ENCODE data around the gene PPP1R12B.
"Not testable (repeated sequence)": the region's sequence is repeated elsewhere in the genome, so short reads cannot be mapped to it uniquely, and the experiment has no call there.

PPP1R12B gene

GRCh38 chr1:202374099-202374498 lies 25.6 kb downstream of the PPP1R12B start:
- H4K20me1 ChIP-seq (ENCODE audit: control insufficient read depth, insufficient read depth, low read depth, low read length): no peaks in the 10 kb centered on the region
- no peaks in the 10 kb centered on the region for H3F3A ChIP-seq (ENCODE audit: control insufficient read depth, insufficient read depth)
- no peaks in the 10 kb centered on the region for H3K4me1 ChIP-seq (ENCODE audit: control insufficient read depth, low read length)
- H3K36me3 ChIP-seq (ENCODE audit: control insufficient read depth, low read length): no peaks in the 10 kb centered on the region
- no peak overlapping the region for H3K4me2 ChIP-seq (ENCODE audit: low read length)
- H3K4me3 ChIP-seq (ENCODE audit: low read length): no peak overlapping the region
- TF ChIP-seq EZH2phosphoT487 (IDR thresholded peaks at IDR 0.05; ENCODE audit: borderline replicate concordance, low read length) (no peak), CTCF (IDR thresholded peaks at IDR 0.05; ENCODE audit: low read depth, low read length, poor library complexity, severe bottlenecking) (no peak)
- no peaks in the 10 kb centered on the region for H3K27me3 ChIP-seq (ENCODE audit: control insufficient read depth, low read length)
- no peak overlapping the region for H3K27ac ChIP-seq (ENCODE audit: low read depth, low read length)
- no peaks in the 10 kb centered on the region for H3K9me2 ChIP-seq (replicated peaks; ENCODE audit: control insufficient read depth, low read length)
- H3K9me3 ChIP-seq (ENCODE audit: control insufficient read depth, insufficient read depth, low read length): no peaks in the 10 kb centered on the region
- H3K79me2 ChIP-seq (ENCODE audit: control insufficient read depth, low read length): no peaks in the 10 kb centered on the region

DNA sequence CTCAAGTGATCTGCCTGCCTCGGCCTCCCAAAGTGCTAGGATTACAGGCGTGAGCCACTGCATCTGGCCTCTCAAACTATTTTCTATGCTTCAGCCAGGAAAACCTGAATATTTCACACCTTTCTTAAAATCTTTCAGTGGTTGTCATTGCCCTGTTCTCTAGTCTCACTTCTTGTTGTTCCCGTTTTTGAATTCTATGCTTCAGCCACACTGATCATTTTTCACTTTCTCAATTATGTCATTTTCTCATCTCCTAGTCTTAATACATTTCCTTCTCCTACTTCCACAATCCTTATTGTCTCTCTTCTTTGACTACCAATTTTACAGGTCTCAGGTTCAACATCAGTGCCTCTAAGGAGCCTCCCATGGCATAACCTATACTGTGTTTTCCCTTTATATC lies 26.7 kb downstream of the PPP1R12B start:
- not testable (repeated sequence) for H3K36me3 ChIP-seq (ENCODE audit: control insufficient read depth, low read length); H3F3A ChIP-seq (ENCODE audit: control insufficient read depth, insufficient read depth); H3K27me3 ChIP-seq (ENCODE audit: control insufficient read depth, low read length); H3K4me3 ChIP-seq (ENCODE audit: low read length); H3K27ac ChIP-seq (ENCODE audit: low read depth, low read length); H4K20me1 ChIP-seq (ENCODE audit: control insufficient read depth, insufficient read depth, low read depth, low read length); H3K4me1 ChIP-seq (ENCODE audit: control insufficient read depth, low read length); H3K79me2 ChIP-seq (ENCODE audit: control insufficient read depth, low read length); H3K9me2 ChIP-seq (replicated peaks; ENCODE audit: control insufficient read depth, low read length); H3K9me3 ChIP-seq (ENCODE audit: control insufficient read depth, insufficient read depth, low read length); H3K4me2 ChIP-seq (ENCODE audit: low read length)

DNA sequence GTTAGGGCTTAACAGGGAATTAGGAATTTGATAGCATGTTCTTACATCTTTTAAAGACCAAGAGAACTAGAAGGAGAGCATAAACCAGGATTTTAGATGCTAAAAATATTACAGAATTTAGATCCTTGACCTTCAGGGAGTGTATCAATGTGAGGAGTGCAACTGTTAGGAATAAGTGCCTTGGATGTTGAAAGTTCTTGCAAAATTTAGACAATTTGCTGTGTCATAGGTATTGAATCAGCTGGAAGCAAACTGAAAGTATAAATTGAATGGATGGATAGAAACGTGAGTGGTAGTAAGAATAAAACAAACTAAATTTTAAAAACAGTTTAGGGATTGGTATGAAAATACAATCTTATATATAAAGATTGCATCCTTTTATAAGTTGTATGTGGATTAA lies 27.7 kb downstream of the PPP1R12B start:
- Histone ChIP-seq H3K27ac (ENCODE audit: low read depth, low read length) (no peak overlapping the region), H3K4me3 (ENCODE audit: low read length) (no peak overlapping the region), H3K4me2 (ENCODE audit: low read length) (no peak overlapping the region), H4K20me1 (ENCODE audit: control insufficient read depth, insufficient read depth, low read depth, low read length) (no peaks in the 10 kb centered on the region), H3F3A (ENCODE audit: control insufficient read depth, insufficient read depth) (no peaks in the 10 kb centered on the region), H3K79me2 (ENCODE audit: control insufficient read depth, low read length) (no peaks in the 10 kb centered on the region), H3K36me3 (ENCODE audit: control insufficient read depth, low read length) (no peaks in the 10 kb centered on the region), H3K4me1 (ENCODE audit: control insufficient read depth, low read length) (no peaks in the 10 kb centered on the region), H3K9me3 (ENCODE audit: control insufficient read depth, insufficient read depth, low read length) (no peaks in the 10 kb centered on the region), H3K9me2 (replicated peaks; ENCODE audit: control insufficient read depth, low read length) (no peaks in the 10 kb centered on the region), H3K27me3 (ENCODE audit: control insufficient read depth, low read length) (no peaks in the 10 kb centered on the region)
- TF ChIP-seq CTCF (IDR thresholded peaks at IDR 0.05; ENCODE audit: low read depth, low read length, poor library complexity, severe bottlenecking): no peak

DNA sequence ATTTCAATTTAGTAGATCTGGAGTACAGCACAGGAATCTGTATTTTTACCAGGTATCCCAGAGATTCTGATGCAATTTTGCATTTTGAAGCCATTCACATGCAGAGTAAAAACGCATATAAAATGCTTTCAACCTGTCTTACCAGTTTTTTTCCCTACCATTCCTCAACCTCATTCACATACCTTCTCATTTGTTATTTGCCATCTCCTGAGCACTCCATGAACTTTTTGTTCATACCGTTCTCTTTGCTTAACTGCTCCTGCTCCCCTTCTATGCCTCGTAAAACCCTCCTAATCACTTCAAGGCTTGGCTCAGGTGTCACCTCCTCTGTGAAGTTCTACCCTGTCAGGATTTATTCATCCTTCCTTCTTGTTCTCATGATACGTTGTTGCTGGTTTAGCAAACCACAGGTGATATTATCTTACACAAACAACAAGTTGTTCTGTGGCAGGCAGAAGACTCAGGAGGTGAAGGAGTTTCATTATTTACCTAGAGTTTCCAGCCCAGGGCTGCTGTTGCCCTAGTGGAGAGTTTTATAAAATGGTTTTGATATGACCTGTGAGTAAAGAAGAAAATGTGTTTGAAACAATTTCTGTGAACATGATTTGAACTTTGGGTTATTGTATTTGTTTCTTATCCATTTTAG lies 31.5 kb downstream of the PPP1R12B start:
- not testable (repeated sequence) for H3K36me3 ChIP-seq (ENCODE audit: control insufficient read depth, low read length); H3K9me3 ChIP-seq (ENCODE audit: control insufficient read depth, insufficient read depth, low read length); H3K27ac ChIP-seq (ENCODE audit: low read depth, low read length); H3K27me3 ChIP-seq (ENCODE audit: control insufficient read depth, low read length); H3K79me2 ChIP-seq (ENCODE audit: control insufficient read depth, low read length); H3K4me3 ChIP-seq (ENCODE audit: low read length); H4K20me1 ChIP-seq (ENCODE audit: control insufficient read depth, insufficient read depth, low read depth, low read length); H3K9me2 ChIP-seq (replicated peaks; ENCODE audit: control insufficient read depth, low read length); H3K4me2 ChIP-seq (ENCODE audit: low read length); H3K4me1 ChIP-seq (ENCODE audit: control insufficient read depth, low read length); H3F3A ChIP-seq (ENCODE audit: control insufficient read depth, insufficient read depth)

GRCh38 chr1:202380535-202380934 lies 32.0 kb downstream of the PPP1R12B start:
- H3K4me1 ChIP-seq (ENCODE audit: control insufficient read depth, low read length); H3K9me2 ChIP-seq (replicated peaks; ENCODE audit: control insufficient read depth, low read length); H4K20me1 ChIP-seq (ENCODE audit: control insufficient read depth, insufficient read depth, low read depth, low read length); H3F3A ChIP-seq (ENCODE audit: control insufficient read depth, insufficient read depth); H3K36me3 ChIP-seq (ENCODE audit: control insufficient read depth, low read length); H3K79me2 ChIP-seq (ENCODE audit: control insufficient read depth, low read length); H3K4me2 ChIP-seq (ENCODE audit: low read length); H3K27me3 ChIP-seq (ENCODE audit: control insufficient read depth, low read length); H3K27ac ChIP-seq (ENCODE audit: low read depth, low read length); H3K9me3 ChIP-seq (ENCODE audit: control insufficient read depth, insufficient read depth, low read length); H3K4me3 ChIP-seq (ENCODE audit: low read length): not testable (repeated sequence)

- H3K9me2 ChIP-seq (replicated peaks; ENCODE audit: control insufficient read depth, low read length); H4K20me1 ChIP-seq (ENCODE audit: control insufficient read depth, insufficient read depth, low read depth, low read length); H3K4me1 ChIP-seq (ENCODE audit: control insufficient read depth, low read length); H3K27ac ChIP-seq (ENCODE audit: low read depth, low read length); H3K79me2 ChIP-seq (ENCODE audit: control insufficient read depth, low read length); H3K36me3 ChIP-seq (ENCODE audit: control insufficient read depth, low read length); H3K27me3 ChIP-seq (ENCODE audit: control insufficient read depth, low read length); H3K4me2 ChIP-seq (ENCODE audit: low read length); H3K4me3 ChIP-seq (ENCODE audit: low read length); H3F3A ChIP-seq (ENCODE audit: control insufficient read depth, insufficient read depth); H3K9me3 ChIP-seq (ENCODE audit: control insufficient read depth, insufficient read depth, low read length): not testable (repeated sequence)
Measured at GRCh38 chr1:202381867-202382266, 33.4 kb downstream of the PPP1R12B start.

DNA sequence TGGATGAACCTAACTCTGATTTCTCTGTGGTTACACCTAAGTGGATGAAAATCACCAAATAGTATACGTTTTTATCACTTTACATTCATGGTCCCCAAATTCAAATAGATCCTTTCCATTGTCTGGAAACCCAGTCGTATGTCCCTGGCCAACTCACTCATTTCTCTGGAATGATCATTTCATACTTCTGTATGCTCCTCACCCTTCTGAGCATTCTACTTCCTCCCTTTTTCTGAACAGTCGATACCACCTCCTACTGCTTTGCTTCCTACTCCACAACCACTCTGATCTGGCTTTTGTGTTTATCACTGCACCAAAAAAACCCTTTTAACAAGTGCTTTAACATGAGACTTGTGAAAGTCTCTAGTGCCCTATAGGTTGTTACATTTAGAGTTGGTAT lies 47.3 kb downstream of the PPP1R12B start:
- not testable (repeated sequence) for H3K27me3 ChIP-seq (ENCODE audit: control insufficient read depth, low read length); H3K4me3 ChIP-seq (ENCODE audit: low read length); H3K79me2 ChIP-seq (ENCODE audit: control insufficient read depth, low read length); H3K4me1 ChIP-seq (ENCODE audit: control insufficient read depth, low read length); H3K9me2 ChIP-seq (replicated peaks; ENCODE audit: control insufficient read depth, low read length); H3F3A ChIP-seq (ENCODE audit: control insufficient read depth, insufficient read depth); H3K9me3 ChIP-seq (ENCODE audit: control insufficient read depth, insufficient read depth, low read length); H4K20me1 ChIP-seq (ENCODE audit: control insufficient read depth, insufficient read depth, low read depth, low read length); H3K36me3 ChIP-seq (ENCODE audit: control insufficient read depth, low read length); H3K4me2 ChIP-seq (ENCODE audit: low read length); H3K27ac ChIP-seq (ENCODE audit: low read depth, low read length)
